Measurements from ENCODE around the gene ABTB2.

Gene ABTB2

GRCh38 chr11:34335801-34336200, 22.0 kb downstream of the ABTB2 start:
- H3K4me3 ChIP-seq (ENCODE audit: low read depth in 1 of 2, low read length in 2 of 2): no peak overlapping the region
- H3K27ac ChIP-seq (ENCODE audit: low read depth, low read length): no peak overlapping the region
- peaks cover 5% of the 10 kb centered on the region in 2 donors for H3K4me1 ChIP-seq (ENCODE audit: control insufficient read depth in 1 of 2, insufficient read depth in 2 of 2, low read length in 2 of 2)
- no peak overlapping the region for H3K9ac ChIP-seq (ENCODE audit: low read depth in 1 of 2, low read length in 2 of 2)
- no peaks in the 10 kb centered on the region for H3K27me3 ChIP-seq (ENCODE audit: control insufficient read depth in 1 of 2, insufficient read depth in 2 of 2, low read length in 2 of 2)
- no peaks in the 10 kb centered on the region for H3K9me3 ChIP-seq (ENCODE audit: control insufficient read depth in 1 of 2, low read length in 2 of 2)
- no peaks in the 10 kb centered on the region for H3K36me3 ChIP-seq (ENCODE audit: control insufficient read depth in 1 of 2, insufficient read depth in 2 of 2, low read length in 2 of 2)

GRCh38 chr11:34335331-34335730, 22.5 kb downstream of the ABTB2 start:
- Histone ChIP-seq H3K9me3 (ENCODE audit: control insufficient read depth in 1 of 2, low read length in 2 of 2) (no peaks in the 10 kb centered on the region), H3K27me3 (ENCODE audit: control insufficient read depth in 1 of 2, insufficient read depth in 2 of 2, low read length in 2 of 2) (no peaks in the 10 kb centered on the region), H3K4me3 (ENCODE audit: low read depth in 1 of 2, low read length in 2 of 2) (no peak overlapping the region), H3K4me1 (ENCODE audit: control insufficient read depth in 1 of 2, insufficient read depth in 2 of 2, low read length in 2 of 2) (peaks cover 5 to 7% of the 10 kb centered on the region in 2 donors), H3K27ac (ENCODE audit: low read depth, low read length) (no peak overlapping the region), H3K36me3 (ENCODE audit: control insufficient read depth in 1 of 2, insufficient read depth in 2 of 2, low read length in 2 of 2) (no peaks in the 10 kb centered on the region), H3K9ac (ENCODE audit: low read depth in 1 of 2, low read length in 2 of 2) (no peak overlapping the region)

GRCh38 chr11:34333787-34334186, 24.0 kb downstream of the ABTB2 start:
- Histone ChIP-seq H3K27me3 (ENCODE audit: control insufficient read depth in 1 of 2, insufficient read depth in 2 of 2, low read length in 2 of 2) (no peaks in the 10 kb centered on the region), H3K4me1 (ENCODE audit: control insufficient read depth in 1 of 2, insufficient read depth in 2 of 2, low read length in 2 of 2) (peaks cover 5 to 7% of the 10 kb centered on the region in 2 donors), H3K27ac (ENCODE audit: low read depth, low read length) (no peak overlapping the region), H3K36me3 (ENCODE audit: control insufficient read depth in 1 of 2, insufficient read depth in 2 of 2, low read length in 2 of 2) (no peaks in the 10 kb centered on the region), H3K9me3 (ENCODE audit: control insufficient read depth in 1 of 2, low read length in 2 of 2) (no peaks in the 10 kb centered on the region), H3K4me3 (ENCODE audit: low read depth in 1 of 2, low read length in 2 of 2) (no peak overlapping the region), H3K9ac (ENCODE audit: low read depth in 1 of 2, low read length in 2 of 2) (no peak overlapping the region)

- peaks cover 5 to 7% of the 10 kb centered on the region in 2 donors for H3K4me1 ChIP-seq (ENCODE audit: control insufficient read depth in 1 of 2, insufficient read depth in 2 of 2, low read length in 2 of 2)
- H3K27me3 ChIP-seq (ENCODE audit: control insufficient read depth in 1 of 2, insufficient read depth in 2 of 2, low read length in 2 of 2): no peaks in the 10 kb centered on the region
- no peak overlapping the region for H3K9ac ChIP-seq (ENCODE audit: low read depth in 1 of 2, low read length in 2 of 2)
- no peak overlapping the region for H3K4me3 ChIP-seq (ENCODE audit: low read depth in 1 of 2, low read length in 2 of 2)
- no peaks in the 10 kb centered on the region for H3K9me3 ChIP-seq (ENCODE audit: control insufficient read depth in 1 of 2, low read length in 2 of 2)
- no peaks in the 10 kb centered on the region for H3K36me3 ChIP-seq (ENCODE audit: control insufficient read depth in 1 of 2, insufficient read depth in 2 of 2, low read length in 2 of 2)
- H3K27ac ChIP-seq (ENCODE audit: low read depth, low read length): no peak overlapping the region
Measured at GRCh38 chr11:34332524-34332923, 25.3 kb downstream of the ABTB2 start.

- Histone ChIP-seq H3K4me3 (ENCODE audit: low read depth in 1 of 2, low read length in 2 of 2) (no peak overlapping the region), H3K4me1 (ENCODE audit: control insufficient read depth in 1 of 2, insufficient read depth in 2 of 2, low read length in 2 of 2) (peaks cover 5 to 7% of the 10 kb centered on the region in 2 donors), H3K9ac (ENCODE audit: low read depth in 1 of 2, low read length in 2 of 2) (no peak overlapping the region), H3K27ac (ENCODE audit: low read depth, low read length) (no peak overlapping the region), H3K27me3 (ENCODE audit: control insufficient read depth in 1 of 2, insufficient read depth in 2 of 2, low read length in 2 of 2) (no peaks in the 10 kb centered on the region), H3K9me3 (ENCODE audit: control insufficient read depth in 1 of 2, low read length in 2 of 2) (no peaks in the 10 kb centered on the region), H3K36me3 (ENCODE audit: control insufficient read depth in 1 of 2, insufficient read depth in 2 of 2, low read length in 2 of 2) (no peaks in the 10 kb centered on the region)
Measured at GRCh38 chr11:34331736-34332135, 26.1 kb downstream of the ABTB2 start.

GRCh38 chr11:34331329-34331728, 26.5 kb downstream of the ABTB2 start:
- no peak overlapping the region for H3K9ac ChIP-seq (ENCODE audit: low read depth in 1 of 2, low read length in 2 of 2)
- peaks cover 5 to 7% of the 10 kb centered on the region in 2 donors for H3K4me1 ChIP-seq (ENCODE audit: control insufficient read depth in 1 of 2, insufficient read depth in 2 of 2, low read length in 2 of 2)
- no peak overlapping the region for H3K4me3 ChIP-seq (ENCODE audit: low read depth in 1 of 2, low read length in 2 of 2)
- H3K27me3 ChIP-seq (ENCODE audit: control insufficient read depth in 1 of 2, insufficient read depth in 2 of 2, low read length in 2 of 2): no peaks in the 10 kb centered on the region
- no peaks in the 10 kb centered on the region for H3K36me3 ChIP-seq (ENCODE audit: control insufficient read depth in 1 of 2, insufficient read depth in 2 of 2, low read length in 2 of 2)
- H3K9me3 ChIP-seq (ENCODE audit: control insufficient read depth in 1 of 2, low read length in 2 of 2): no peaks in the 10 kb centered on the region
- no peak overlapping the region for H3K27ac ChIP-seq (ENCODE audit: low read depth, low read length)

GRCh38 chr11:34330653-34331052, 27.2 kb downstream of the ABTB2 start:
- Histone ChIP-seq H3K9me3 (ENCODE audit: control insufficient read depth in 1 of 2, low read length in 2 of 2) (no peaks in the 10 kb centered on the region), H3K4me3 (ENCODE audit: low read depth in 1 of 2, low read length in 2 of 2) (no peak overlapping the region), H3K27me3 (ENCODE audit: control insufficient read depth in 1 of 2, insufficient read depth in 2 of 2, low read length in 2 of 2) (no peaks in the 10 kb centered on the region), H3K4me1 (ENCODE audit: control insufficient read depth in 1 of 2, insufficient read depth in 2 of 2, low read length in 2 of 2) (peaks cover 5 to 7% of the 10 kb centered on the region in 2 donors), H3K9ac (ENCODE audit: low read depth in 1 of 2, low read length in 2 of 2) (no peak overlapping the region), H3K27ac (ENCODE audit: low read depth, low read length) (no peak overlapping the region), H3K36me3 (ENCODE audit: control insufficient read depth in 1 of 2, insufficient read depth in 2 of 2, low read length in 2 of 2) (no peaks in the 10 kb centered on the region)

GRCh38 chr11:34329876-34330275, 27.9 kb downstream of the ABTB2 start:
- no peaks in the 10 kb centered on the region for H3K27me3 ChIP-seq (ENCODE audit: control insufficient read depth in 1 of 2, insufficient read depth in 2 of 2, low read length in 2 of 2)
- peaks cover 5 to 7% of the 10 kb centered on the region in 2 donors for H3K4me1 ChIP-seq (ENCODE audit: control insufficient read depth in 1 of 2, insufficient read depth in 2 of 2, low read length in 2 of 2)
- H3K9me3 ChIP-seq (ENCODE audit: control insufficient read depth in 1 of 2, low read length in 2 of 2): no peaks in the 10 kb centered on the region
- no peak overlapping the region for H3K27ac ChIP-seq (ENCODE audit: low read depth, low read length)
- no peaks in the 10 kb centered on the region for H3K36me3 ChIP-seq (ENCODE audit: control insufficient read depth in 1 of 2, insufficient read depth in 2 of 2, low read length in 2 of 2)
- no peak overlapping the region for H3K9ac ChIP-seq (ENCODE audit: low read depth in 1 of 2, low read length in 2 of 2)
- H3K4me3 ChIP-seq (ENCODE audit: low read depth in 1 of 2, low read length in 2 of 2): no peak overlapping the region

- H3K27ac ChIP-seq (ENCODE audit: low read depth, low read length): no peak overlapping the region
- peaks cover 5 to 7% of the 10 kb centered on the region in 2 donors for H3K4me1 ChIP-seq (ENCODE audit: control insufficient read depth in 1 of 2, insufficient read depth in 2 of 2, low read length in 2 of 2)
Measured at GRCh38 chr11:34328632-34328910, 29.2 kb downstream of the ABTB2 start.

GRCh38 chr11:34327804-34328631, 29.8 kb downstream of the ABTB2 start:
- Histone ChIP-seq H3K4me3 (ENCODE audit: low read depth in 1 of 2, low read length in 2 of 2) (no peak overlapping the region), H3K4me1 (ENCODE audit: control insufficient read depth in 1 of 2, insufficient read depth in 2 of 2, low read length in 2 of 2) (peaks cover 5 to 7% of the 10 kb centered on the region in 2 donors), H3K27me3 (ENCODE audit: control insufficient read depth in 1 of 2, insufficient read depth in 2 of 2, low read length in 2 of 2) (no peaks in the 10 kb centered on the region), H3K36me3 (ENCODE audit: control insufficient read depth in 1 of 2, insufficient read depth in 2 of 2, low read length in 2 of 2) (no peaks in the 10 kb centered on the region), H3K27ac (ENCODE audit: low read depth, low read length) (no peak overlapping the region), H3K9ac (ENCODE audit: low read depth in 1 of 2, low read length in 2 of 2) (no peak overlapping the region), H3K9me3 (ENCODE audit: control insufficient read depth in 1 of 2, low read length in 2 of 2) (no peaks in the 10 kb centered on the region)

More at GRCh38 chr11:34328632-34328910, 29.2 kb downstream of the ABTB2 start:
- H3K9me3 ChIP-seq (ENCODE audit: control insufficient read depth in 1 of 2, low read length in 2 of 2): no peaks in the 10 kb centered on the region
- no peaks in the 10 kb centered on the region for H3K27me3 ChIP-seq (ENCODE audit: control insufficient read depth in 1 of 2, insufficient read depth in 2 of 2, low read length in 2 of 2)
- no peak overlapping the region for H3K4me3 ChIP-seq (ENCODE audit: low read depth in 1 of 2, low read length in 2 of 2)
- no peak overlapping the region for H3K9ac ChIP-seq (ENCODE audit: low read depth in 1 of 2, low read length in 2 of 2)
- no peaks in the 10 kb centered on the region for H3K36me3 ChIP-seq (ENCODE audit: control insufficient read depth in 1 of 2, insufficient read depth in 2 of 2, low read length in 2 of 2)
